HG03066 (cell line): ENCODE measurements around the gene SOX6.

ENCODE experiments used
- ATAC-seq: cut with Tn5 transposase; IDR thresholded peaks from one replicate; pipeline ENCODE4 v1.9.1; 2021; ENCODE audit warnings: low read depth; ENCODE audit not compliant: unreplicated experiment

The SOX6 gene

GRCh38 chr11:16015741-16016467 is 340.4 kb downstream of the SOX6 start:
- no peak for ATAC-seq

DNA sequence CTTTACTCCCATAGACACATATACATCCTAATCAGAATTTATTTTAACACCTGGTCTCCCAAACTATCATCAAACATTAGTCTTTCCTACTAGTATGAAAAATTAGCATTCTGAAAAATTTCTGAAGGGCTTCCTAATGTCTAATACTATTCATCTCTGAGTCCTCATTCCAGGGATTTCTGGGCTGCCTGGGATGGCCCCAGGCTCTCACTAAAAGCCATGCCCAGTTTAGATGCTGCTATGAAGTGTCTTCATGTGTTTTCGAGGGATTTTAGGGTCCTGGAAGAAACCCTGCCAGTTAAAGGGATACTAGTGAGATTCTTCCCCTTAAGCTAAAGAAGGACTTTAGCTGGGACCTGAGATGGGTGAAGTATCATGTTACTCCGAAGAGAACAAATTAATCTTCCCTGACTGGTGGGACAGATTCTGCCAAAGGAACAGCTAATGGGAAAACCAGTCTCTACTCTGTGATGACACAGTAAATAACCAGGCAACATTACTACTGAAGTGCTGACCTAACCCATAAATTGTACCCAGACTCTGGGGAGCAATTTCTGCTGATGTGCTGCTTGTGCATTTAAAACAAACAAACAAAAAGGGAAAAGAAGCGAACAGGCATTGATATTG is 342.6 kb downstream of the SOX6 start:
- no peak for ATAC-seq

GRCh38 chr11:16013242-16013641 is 343.1 kb downstream of the SOX6 start:
- no peak for ATAC-seq

GRCh38 chr11:16012125-16012751 is 344.1 kb downstream of the SOX6 start:
- ATAC-seq: no peak

- no peak for ATAC-seq
Measured at GRCh38 chr11:16011396-16011795, 344.9 kb downstream of the SOX6 start.

- no peak for ATAC-seq
Measured at GRCh38 chr11:16009021-16009420, 347.3 kb downstream of the SOX6 start.

DNA sequence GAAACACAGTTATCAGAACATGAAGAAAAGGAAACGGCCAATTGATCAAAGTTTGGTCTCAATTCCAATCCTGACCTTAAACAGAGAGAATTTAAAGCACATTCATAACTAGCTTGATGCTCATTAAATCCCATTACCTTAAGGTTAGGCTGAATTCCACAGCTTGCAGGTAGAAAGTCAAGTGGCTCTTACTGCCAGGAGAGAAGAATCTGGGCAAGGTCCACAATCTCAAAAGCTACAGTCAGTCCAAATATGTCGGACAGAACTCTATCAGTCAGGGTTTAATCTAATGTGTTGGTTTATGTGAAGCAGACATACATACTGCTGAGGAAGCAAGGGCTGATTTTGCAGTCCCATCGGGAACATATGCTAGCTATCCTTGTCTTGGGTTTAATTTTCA is 348.8 kb downstream of the SOX6 start:
- ATAC-seq: no peak

GRCh38 chr11:16002942-16003341 is 353.4 kb downstream of the SOX6 start:
- no peak for ATAC-seq

DNA sequence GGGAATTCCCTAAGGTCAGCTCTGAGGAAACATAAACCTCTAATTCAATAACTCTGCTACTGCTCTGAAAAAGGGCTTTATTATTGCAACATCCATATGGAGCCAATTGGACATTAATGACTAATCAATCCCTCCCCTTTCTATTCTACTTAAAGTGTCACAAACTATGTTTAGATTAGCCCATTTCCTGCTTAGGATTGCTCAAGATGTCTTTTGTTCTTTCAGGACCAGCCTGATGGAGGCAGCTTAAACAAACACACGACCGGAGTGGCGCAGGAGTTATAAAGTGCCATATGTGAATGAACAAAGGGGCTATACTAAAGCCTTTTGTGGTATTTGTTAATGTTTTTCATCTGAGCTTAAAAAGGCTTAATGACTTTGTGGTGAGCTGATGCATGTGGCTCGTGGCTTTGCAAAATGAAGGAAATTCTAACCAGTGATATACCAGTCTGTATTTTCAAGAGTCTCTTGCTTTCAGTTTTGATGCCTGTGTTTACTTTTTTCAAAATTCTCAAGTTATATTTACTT is 354.4 kb downstream of the SOX6 start:
- no peak for ATAC-seq

DNA sequence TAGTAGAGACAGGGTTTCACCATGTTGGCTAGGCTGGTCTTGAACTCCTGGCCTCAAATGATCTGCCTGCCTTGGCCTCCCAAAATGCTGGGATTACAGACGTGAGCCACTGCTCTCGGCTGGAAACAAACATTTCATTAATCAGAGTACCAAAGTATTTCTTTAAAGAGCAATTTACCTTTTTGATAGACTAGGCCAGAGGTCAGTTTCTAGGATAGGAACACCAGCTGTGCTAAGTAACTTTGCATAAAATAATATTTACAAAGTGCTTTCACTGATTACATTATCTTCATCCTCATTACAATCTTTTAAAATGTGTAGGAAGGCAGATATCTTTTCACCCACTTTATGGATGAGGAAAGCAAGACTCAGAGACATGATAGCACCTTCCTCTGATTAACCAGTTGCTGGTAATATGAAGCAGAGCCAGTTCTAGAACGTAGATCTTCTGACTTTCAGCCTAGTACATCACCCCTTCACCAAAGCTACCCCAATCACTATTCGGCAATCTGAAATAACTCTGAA is 355.2 kb downstream of the SOX6 start:
- ATAC-seq: no peak

GRCh38 chr11:16000065-16000464 is 356.3 kb downstream of the SOX6 start:
- no peak for ATAC-seq

DNA sequence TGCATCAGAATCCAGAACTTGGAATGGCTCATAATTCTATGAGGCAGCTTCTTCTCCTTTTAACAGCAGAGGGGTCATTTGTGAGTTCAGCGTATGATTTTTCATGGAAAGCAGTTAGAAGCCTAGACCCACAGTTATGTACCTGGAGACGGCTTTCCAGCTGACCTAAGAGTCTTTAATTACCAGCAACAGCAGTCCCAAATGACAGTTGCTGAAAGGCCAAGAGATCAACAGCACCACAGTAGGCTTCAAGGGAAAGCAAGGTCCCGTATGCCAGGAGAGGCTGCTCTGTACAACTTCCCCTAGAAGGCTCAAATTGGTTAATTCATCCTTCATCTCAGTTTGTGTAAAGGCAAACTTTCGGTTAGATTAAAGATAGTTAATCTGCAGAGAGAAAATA is 363.0 kb downstream of the SOX6 start:
- ATAC-seq: no peak

- ATAC-seq: no peak
Measured at GRCh38 chr11:15991215-15991614, 365.1 kb downstream of the SOX6 start.

DNA sequence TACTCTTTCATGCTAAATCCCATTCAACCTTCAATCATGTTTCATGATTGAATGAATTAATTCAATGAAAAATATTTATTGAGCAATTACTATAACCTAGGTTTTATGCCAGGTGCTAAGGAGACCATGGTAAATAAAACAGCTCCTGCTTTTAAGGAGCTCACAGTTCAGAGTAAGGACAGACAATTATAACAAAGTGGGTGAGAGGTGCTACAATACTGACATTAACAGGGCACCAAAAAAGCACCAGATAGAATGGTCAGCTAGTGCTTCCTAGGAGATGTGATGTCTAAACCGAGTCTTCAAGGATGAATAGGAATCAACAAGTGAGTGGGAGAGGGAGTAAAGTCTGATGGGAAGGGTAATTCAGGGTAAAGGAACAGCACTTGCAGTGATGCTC is 366.7 kb downstream of the SOX6 start:
- ATAC-seq: no peak

DNA sequence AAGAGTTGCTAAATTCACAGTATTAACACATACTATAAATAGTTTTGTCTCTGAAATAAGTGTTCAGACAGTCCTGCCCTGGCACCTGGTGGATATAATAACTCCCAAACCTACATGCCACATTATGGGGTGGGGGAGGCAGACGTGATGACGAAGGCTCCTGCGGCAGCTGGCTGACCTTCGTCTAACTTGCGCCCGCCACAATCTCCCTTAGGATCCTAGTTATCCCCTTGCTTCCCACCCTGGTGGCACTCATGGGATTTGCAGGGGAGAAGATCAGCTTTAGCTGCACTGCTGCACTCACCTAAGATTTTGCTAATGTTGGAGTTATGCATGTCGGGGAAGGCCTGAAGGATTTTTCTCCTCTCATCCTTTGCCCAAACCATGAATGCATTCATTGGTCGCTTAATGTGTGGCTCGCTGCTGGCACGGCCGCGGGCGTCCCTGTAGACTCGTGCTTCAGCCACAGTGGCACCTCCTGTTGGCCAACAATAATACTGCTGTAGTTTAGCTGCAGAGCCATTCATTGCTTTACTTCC is 367.6 kb downstream of the SOX6 start:
- no peak for ATAC-seq

- no peak for ATAC-seq
Measured at GRCh38 chr11:15988016-15988550, 368.3 kb downstream of the SOX6 start.

DNA sequence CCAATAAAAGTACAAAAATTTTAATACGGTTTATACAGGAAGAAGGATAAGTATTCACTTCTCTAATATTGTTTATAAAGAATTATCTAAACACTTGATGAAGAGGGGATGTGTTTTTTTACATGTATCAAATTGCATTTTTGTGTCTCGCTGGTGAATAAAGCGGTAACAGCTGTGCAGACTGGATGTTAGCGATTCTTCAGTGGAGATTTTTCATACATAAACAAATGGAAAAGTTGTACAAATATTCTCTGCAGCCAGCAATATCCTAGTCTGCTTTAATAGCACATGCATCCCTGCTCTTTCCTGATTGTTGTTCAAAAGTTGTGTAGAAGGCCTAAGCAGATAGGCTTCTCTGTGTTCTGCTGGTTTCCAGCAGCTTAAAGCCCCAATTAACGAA is 369.3 kb downstream of the SOX6 start:
- ATAC-seq: no peak

DNA sequence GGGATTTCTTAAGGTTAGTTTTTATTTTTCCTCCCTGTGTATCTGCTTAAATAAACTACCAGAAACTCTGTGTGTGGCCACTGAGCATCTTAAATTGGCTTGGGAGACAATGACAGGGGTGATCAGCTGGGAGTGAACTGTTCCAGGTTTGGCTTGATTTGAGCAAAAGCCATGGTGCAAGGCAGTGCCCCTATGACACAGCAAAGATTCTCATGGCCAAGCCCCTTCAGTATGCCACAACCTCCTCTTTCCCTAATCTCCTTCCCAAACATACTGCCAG is 370.5 kb downstream of the SOX6 start:
- ATAC-seq: no peak

- ATAC-seq: no peak
Measured at GRCh38 chr11:15985127-15985859, 371.1 kb downstream of the SOX6 start.

GRCh38 chr11:15981292-15981691 is 375.1 kb downstream of the SOX6 start:
- no peak for ATAC-seq

GRCh38 chr11:15977116-15977515 is 379.2 kb downstream of the SOX6 start:
- no peak for ATAC-seq
